Tibial nerve (tissue), 4 donors: ENCODE results near the gene OR8S1. TPM values are rescaled to one million over a fixed set of nuclear protein-coding genes. Genes with fewer than 3 reads are reported as not detected.

ENCODE experiments used
- DNase-seq, 2 donors: peaks; one replicate each; pipeline ENCODE4 v3.0.0-alpha.2; 2019; ENCODE audit warnings: low spot score in 2 of 2
- H3K27ac ChIP-seq, 4 donors: fragments of 200-600 bp; sonication (generic) in 3 of 4; one replicate each; pipeline ENCODE4 v1.5.1; 2017 to 2019; ENCODE audit warnings: mild to moderate bottlenecking in 1 of 4
- H3K27me3 ChIP-seq, 2 donors: fragments of 200-600 bp; sonication (generic) in 1 of 2; one replicate each; pipeline versions ENCODE4 v1.5.1 to v1.6.0; 2017 to 2019
- H3K36me3 ChIP-seq, 3 donors: fragments of 200-600 bp; sonication (generic); one replicate each; pipeline ENCODE4 v1.5.1; 2018 to 2019
- H3K4me1 ChIP-seq, 4 donors: fragments of 200-600 bp; sonication (generic) in 3 of 4; one replicate each; pipeline ENCODE4 v1.5.1; 2017 to 2019
- H3K4me3 ChIP-seq, 4 donors: fragments of 200-600 bp; sonication (generic) in 3 of 4; one replicate each; pipeline ENCODE4 v1.5.1; 2017 to 2019; ENCODE audit warnings: mild to moderate bottlenecking in 1 of 4, moderate library complexity in 1 of 4
- H3K9me3 ChIP-seq, 4 donors: fragments of 200-600 bp; sonication (generic) in 3 of 4; one replicate each; pipeline ENCODE4 v1.5.1; 2017 to 2019
- CTCF ChIP-seq, 5 experiments: fragments of 200-600 bp in 3 of 5; fragments of 450-650 bp in 2 of 5; sonication (generic) in 3 of 5; IDR thresholded peaks; one replicate each; pipeline ENCODE4 v1.5.1; 2016 to 2019; ENCODE audit warnings: antibody characterized with exemption in 5 of 5, mild to moderate bottlenecking in 3 of 5, moderate library complexity in 2 of 5
- EP300 ChIP-seq, 2 donors: sonication (generic); formaldehyde crosslinking; IDR thresholded peaks; one replicate each; pipeline ENCODE4 v1.6.1; 2017; ENCODE audit warnings: antibody characterized with exemption in 2 of 2, mild to moderate bottlenecking in 1 of 2
- POLR2A ChIP-seq, 2 donors: fragments of 450-650 bp; IDR thresholded peaks; one replicate each; pipeline ENCODE4 v1.6.1; 2017; ENCODE audit warnings: antibody characterized with exemption in 2 of 2, mild to moderate bottlenecking in 2 of 2, moderate library complexity in 2 of 2
- WGBS, 2 donors: methylation state at CpG; one replicate each; pipeline ENCODE4 v1.1.5; 2018; 5-methylcytosine and 5-hydroxymethylcytosine counted together
- total RNA-seq, 4 donors: library from RNA; depleted of rRNA; stranded (reverse); fragments of >200 nt; gene quantifications; one replicate each; pipeline ENCODE4 v1.1.0, GENCODE V29; 2016

Gene OR8S1
- total RNA-seq, 4 donors from 2014 or later: 0.78 TPM; not detected in 3

DNA sequence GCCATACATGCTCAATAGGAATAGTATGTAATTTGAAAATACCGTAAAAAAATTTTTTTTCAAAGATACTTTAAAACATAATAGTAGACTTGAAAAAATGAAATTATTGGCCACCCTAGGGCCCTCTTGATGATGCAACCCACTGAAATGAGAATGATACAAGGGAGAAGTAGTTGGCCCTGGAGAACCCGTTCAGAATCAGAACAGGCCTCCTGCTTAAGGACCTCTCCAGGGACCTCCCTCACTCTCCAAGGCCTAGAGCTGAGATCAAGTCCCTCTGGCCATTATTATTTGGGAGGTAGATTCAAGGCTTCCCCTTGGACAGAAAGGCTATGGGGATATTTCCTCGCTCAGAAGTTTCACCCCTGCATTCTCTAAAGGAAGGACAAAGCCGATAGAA is 32.5 kb downstream of the OR8S1 start:
- H3K27me3 ChIP-seq: no peaks in the 10 kb centered on the region
- no peak overlapping the region for H3K27ac ChIP-seq
- H3K9me3 ChIP-seq: no peaks in the 10 kb centered on the region
- no peaks in the 10 kb centered on the region for H3K36me3 ChIP-seq
- TF ChIP-seq EP300 (IDR thresholded peaks at IDR 0.05) (no peak), POLR2A (IDR thresholded peaks at IDR 0.05) (no peak), CTCF (IDR thresholded peaks at IDR 0.05) (no peak)
- 87 to 95% methylated on average over 4 of the region's 4 CpGs for WGBS, 2 donors
- no peaks in the 10 kb centered on the region for H3K4me1 ChIP-seq
- no peak overlapping the region for H3K4me3 ChIP-seq
- DNase-seq: no peak

DNA sequence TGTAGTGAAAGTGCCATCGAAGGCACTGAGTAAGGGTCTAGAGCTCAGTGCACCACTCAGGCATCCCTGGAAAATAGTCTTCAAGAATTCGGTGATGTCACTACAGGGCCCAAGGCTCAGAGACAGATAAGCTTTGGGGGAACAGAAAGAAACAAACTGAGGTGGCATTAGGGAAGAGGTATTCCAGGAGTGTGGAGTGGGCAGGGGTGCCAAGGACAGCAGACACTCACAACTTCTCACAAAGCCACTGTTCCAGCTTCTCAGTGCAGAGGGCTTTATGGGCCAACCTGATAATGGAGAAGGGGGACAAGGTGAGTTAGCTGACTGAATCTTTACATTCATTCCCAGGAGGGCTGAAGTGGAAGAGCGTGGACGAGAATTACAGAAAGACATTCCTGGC is 42.3 kb downstream of the OR8S1 start:
- H3K9me3 ChIP-seq: no peaks in the 10 kb centered on the region
- TF ChIP-seq EP300 (IDR thresholded peaks at IDR 0.05): no peak
- TF ChIP-seq POLR2A (IDR thresholded peaks at IDR 0.05): no peak
- no peak for TF ChIP-seq CTCF (IDR thresholded peaks at IDR 0.05)
- no peak overlapping the region for H3K27ac ChIP-seq
- no peak overlapping the region for H3K4me3 ChIP-seq
- no peak for DNase-seq
- no peaks in the 10 kb centered on the region for H3K27me3 ChIP-seq
- 89 to 90% methylated on average over 4 of the region's 4 CpGs for WGBS, 2 donors
- H3K4me1 ChIP-seq: no peaks in the 10 kb centered on the region
- no peaks in the 10 kb centered on the region for H3K36me3 ChIP-seq

DNA sequence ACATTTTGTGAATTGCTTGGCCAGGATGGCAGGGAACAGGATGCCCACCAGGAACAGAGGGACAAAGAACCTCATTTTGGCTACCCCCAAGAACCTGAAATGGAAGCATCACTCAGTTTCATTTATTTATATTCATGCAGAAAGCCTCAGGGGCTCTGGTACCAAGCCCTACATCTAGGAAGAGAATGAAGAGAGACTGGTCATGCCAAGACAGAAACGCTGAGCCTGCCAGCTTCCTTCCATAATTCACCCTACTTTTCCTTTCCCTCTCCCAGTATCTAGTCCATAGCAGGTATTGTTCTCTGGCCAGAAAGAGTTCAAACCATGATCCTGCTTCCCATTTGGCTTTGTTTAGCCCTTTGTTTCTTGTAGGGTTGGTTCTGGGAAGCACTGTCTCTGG is 44.5 kb downstream of the OR8S1 start, which contains the start of gene LALBA:
Gene LALBA (minus strand): TSS at position 101 of the 400 bp plus-strand sequence. CDS start 26 bp downstream, at position 75.
- TF ChIP-seq CTCF (IDR thresholded peaks at IDR 0.05) (no peak), POLR2A (IDR thresholded peaks at IDR 0.05) (no peak), EP300 (IDR thresholded peaks at IDR 0.05) (no peak)
- DNase-seq: no peak
- H3K27me3 ChIP-seq: no peaks in the 10 kb centered on the region
- no peaks in the 10 kb centered on the region for H3K36me3 ChIP-seq
- H3K27ac ChIP-seq: no peak within 1 kb of the TSS
- no peak within 1 kb of the TSS for H3K4me3 ChIP-seq
- H3K4me1 ChIP-seq: no peaks in the 10 kb centered on the region
- WGBS, 2 donors: 35 to 54% methylated on average over 1 of the region's 1 CpG
- H3K9me3 ChIP-seq: no peaks in the 10 kb centered on the region

- no peak for DNase-seq
- no peaks in the 10 kb centered on the region for H3K9me3 ChIP-seq
- H3K27ac ChIP-seq: no peak overlapping the region
- H3K27me3 ChIP-seq: no peaks in the 10 kb centered on the region
- no peaks in the 10 kb centered on the region for H3K36me3 ChIP-seq
- H3K4me3 ChIP-seq: no peak overlapping the region
- 7 to 10% methylated on average over 5 of the region's 5 CpGs for WGBS, 2 donors
- no peak for TF ChIP-seq POLR2A (IDR thresholded peaks at IDR 0.05)
- TF ChIP-seq CTCF (IDR thresholded peaks at IDR 0.05): no peak
- TF ChIP-seq EP300 (IDR thresholded peaks at IDR 0.05): no peak
- H3K4me1 ChIP-seq: no peaks in the 10 kb centered on the region
Measured at GRCh38 chr12:48572326-48572725, 46.9 kb downstream of the OR8S1 start.

Other genes starting within 250 kb of the OR8S1 start
- gene ZNF641, start 174.7 kb upstream of the OR8S1 start, total RNA-seq: 10 to 100 TPM; 20.2 to 32.4 (median 23.7) TPM
- gene ANP32D, start 53.1 kb upstream of the OR8S1 start, total RNA-seq: under 1 TPM in 1 of 4 donors, not detected in 3; 0.39 TPM
- 1 to 10 TPM in 1 of 4 donors, not detected in 3; 1.3 TPM for gene C12orf54, start 43.1 kb upstream of the OR8S1 start, total RNA-seq
- gene LALBA, start 44.4 kb downstream of the OR8S1 start, total RNA-seq: not detected
- gene KANSL2, start 156.6 kb downstream of the OR8S1 start, total RNA-seq: 100 to 1,000 TPM in 1 of 4 donors, 10 to 100 TPM in 3; 58.4 to 101 (median 69.4) TPM
- 10 to 100 TPM; 21.3 to 32.1 (median 24.9) TPM for gene CCNT1, start 191.1 kb downstream of the OR8S1 start, total RNA-seq